Transverse colon (tissue), 4 donors: ENCODE measurements around the gene SFMBT1. TPM values are rescaled to one million over a fixed set of nuclear protein-coding genes. Genes with fewer than 3 reads are reported as not detected.
A peak's percentile ranks its signal among the peaks of the same experiment; 100 is the strongest.

Experiments
- DNase-seq: peaks from one replicate; pipeline ENCODE4 v3.0.0-alpha.2; 2019
- H3K27ac ChIP-seq, 4 donors: fragments of 200-600 bp; sonication (generic); 2 replicates each; pipeline ENCODE4 v1.5.1; 2016 to 2018; ENCODE audit warnings: inconsistent platforms in 4 of 4
- H3K27me3 ChIP-seq: fragments of 200-600 bp; sonication (generic); 2 replicates; pipeline ENCODE4 v1.5.1; 2017; ENCODE audit warnings: inconsistent platforms
- H3K36me3 ChIP-seq, 4 donors: fragments of 200-600 bp; sonication (generic); 2 replicates each; pipeline ENCODE4 v1.5.1; 2017 to 2019; ENCODE audit warnings: inconsistent platforms in 4 of 4
- H3K4me1 ChIP-seq, 4 donors: fragments of 200-600 bp; sonication (generic); 2 replicates each; pipeline ENCODE4 v1.5.1; 2017 to 2020; ENCODE audit warnings: inconsistent platforms in 4 of 4
- H3K4me3 ChIP-seq, 4 donors: fragments of 200-600 bp; sonication (generic); 1 replicate in 1 of 4; 2 replicates in 3 of 4; pipeline versions ENCODE4 v1.5.1 to v1.6.1; 2017 to 2019; ENCODE audit warnings: inconsistent platforms in 4 of 4
- H3K9me3 ChIP-seq, 2 donors: fragments of 200-600 bp; sonication (generic); 2 replicates each; pipeline ENCODE4 v1.5.1; 2017 to 2019; ENCODE audit warnings: inconsistent platforms in 2 of 2
- EP300 ChIP-seq: sonication (generic); formaldehyde crosslinking; IDR thresholded peaks from one replicate; pipeline ENCODE4 v1.6.1; 2017; ENCODE audit warnings: antibody characterized with exemption, low read depth
- POLR2A ChIP-seq: fragments of 450-650 bp; IDR thresholded peaks from one replicate; pipeline ENCODE4 v1.6.1; 2016; ENCODE audit warnings: antibody characterized with exemption, mild to moderate bottlenecking, moderate library complexity
- POLR2AphosphoS5 ChIP-seq, 3 donors: sonication (generic); formaldehyde crosslinking; IDR thresholded peaks; one replicate each; pipeline ENCODE4 v1.6.1; 2016; ENCODE audit warnings: antibody characterized with exemption in 3 of 3
- WGBS, 2 donors: methylation state at CpG; one replicate each; pipeline ENCODE4 v1.1.5; 2018; ENCODE audit warnings: low coverage in 1 of 2; 5-methylcytosine and 5-hydroxymethylcytosine counted together
- in situ Hi-C, 4 donors: fragments of 200-750 bp; cut with MboI; loops; one replicate each; pipeline versions ENCODE4 v1.15.0 to v1.15.1; 2017; ENCODE audit warnings: low sequenced_read_pairs in 3 of 4, low pct_ligation_motif_present in 1 of 4, low pct_unique_long_range_greater_than_20kb in 1 of 4
- intact Hi-C: fragments of 100-400 bp; cut with DNase I; formaldehyde crosslinking; loops from one replicate; pipeline ENCODE4 v1.15.1; 2023; ENCODE audit warnings: low total_unique reads
- total RNA-seq, 4 donors: library from RNA; depleted of rRNA; stranded (reverse); fragments of >200 nt; gene quantifications; one replicate each; pipeline ENCODE4 v1.1.0, GENCODE V29; 2016
- TF ChIP-seq, protein P1 (sequence below), 5 experiments: fragments of 200-600 bp in 3 of 5; fragments of 450-650 bp in 2 of 5; sonication (generic) in 3 of 5; IDR thresholded peaks; 1 replicate in 2 of 5; 2 replicates in 3 of 5; pipeline ENCODE4 v1.5.1; 2016 to 2017; ENCODE audit warnings: antibody characterized with exemption in 5 of 5, inconsistent platforms in 3 of 5, mild to moderate bottlenecking in 2 of 5, moderate library complexity in 1 of 5

The SFMBT1 gene
- total RNA-seq, 4 donors from 2014 or later, result 1.9 to 33.0 (median 18.1) TPM

DNA sequence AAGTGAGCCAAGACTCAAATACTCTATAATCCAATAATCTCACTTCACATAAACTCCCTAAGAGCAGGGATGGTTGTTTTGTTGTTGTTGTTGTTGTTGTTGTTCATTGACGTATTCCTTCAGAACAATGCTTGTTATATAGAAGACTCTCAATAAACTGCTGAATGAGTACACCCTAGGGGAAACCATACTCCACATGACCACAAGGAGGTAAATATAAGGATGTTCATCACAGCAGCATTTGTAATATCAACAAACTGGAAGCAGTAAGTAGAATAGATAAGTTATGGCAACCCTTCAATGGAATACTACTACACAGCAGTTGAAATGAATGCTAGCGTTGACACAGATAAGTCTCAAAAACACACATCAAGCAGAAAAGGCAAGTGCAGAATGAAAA lies 86.1 kb downstream of the SFMBT1 start:
- Histone ChIP-seq H3K36me3 (no peaks in the 10 kb centered on the region), H3K27ac (no peak overlapping the region), H3K4me1 (peaks cover 0 to 3% (median 0%) of the 10 kb centered on the region in 4 donors), H3K4me3 (no peak overlapping the region), H3K27me3 (no peaks in the 10 kb centered on the region), H3K9me3 (no peaks in the 10 kb centered on the region)
- intact Hi-C loops (no loop called here), in situ Hi-C loops (no loop called here)
- 98 to 100% methylated on average over 2 of the region's 2 CpGs for WGBS, 2 donors
- DNase-seq, result no peak
- TF ChIP-seq, protein P1, sequence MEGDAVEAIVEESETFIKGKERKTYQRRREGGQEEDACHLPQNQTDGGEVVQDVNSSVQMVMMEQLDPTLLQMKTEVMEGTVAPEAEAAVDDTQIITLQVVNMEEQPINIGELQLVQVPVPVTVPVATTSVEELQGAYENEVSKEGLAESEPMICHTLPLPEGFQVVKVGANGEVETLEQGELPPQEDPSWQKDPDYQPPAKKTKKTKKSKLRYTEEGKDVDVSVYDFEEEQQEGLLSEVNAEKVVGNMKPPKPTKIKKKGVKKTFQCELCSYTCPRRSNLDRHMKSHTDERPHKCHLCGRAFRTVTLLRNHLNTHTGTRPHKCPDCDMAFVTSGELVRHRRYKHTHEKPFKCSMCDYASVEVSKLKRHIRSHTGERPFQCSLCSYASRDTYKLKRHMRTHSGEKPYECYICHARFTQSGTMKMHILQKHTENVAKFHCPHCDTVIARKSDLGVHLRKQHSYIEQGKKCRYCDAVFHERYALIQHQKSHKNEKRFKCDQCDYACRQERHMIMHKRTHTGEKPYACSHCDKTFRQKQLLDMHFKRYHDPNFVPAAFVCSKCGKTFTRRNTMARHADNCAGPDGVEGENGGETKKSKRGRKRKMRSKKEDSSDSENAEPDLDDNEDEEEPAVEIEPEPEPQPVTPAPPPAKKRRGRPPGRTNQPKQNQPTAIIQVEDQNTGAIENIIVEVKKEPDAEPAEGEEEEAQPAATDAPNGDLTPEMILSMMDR (IDR thresholded peaks at IDR 0.05), result no peak
- no peak for TF ChIP-seq POLR2A
- no peak for TF ChIP-seq EP300
- no peak for TF ChIP-seq POLR2AphosphoS5 (IDR thresholded peaks at IDR 0.05)

DNA sequence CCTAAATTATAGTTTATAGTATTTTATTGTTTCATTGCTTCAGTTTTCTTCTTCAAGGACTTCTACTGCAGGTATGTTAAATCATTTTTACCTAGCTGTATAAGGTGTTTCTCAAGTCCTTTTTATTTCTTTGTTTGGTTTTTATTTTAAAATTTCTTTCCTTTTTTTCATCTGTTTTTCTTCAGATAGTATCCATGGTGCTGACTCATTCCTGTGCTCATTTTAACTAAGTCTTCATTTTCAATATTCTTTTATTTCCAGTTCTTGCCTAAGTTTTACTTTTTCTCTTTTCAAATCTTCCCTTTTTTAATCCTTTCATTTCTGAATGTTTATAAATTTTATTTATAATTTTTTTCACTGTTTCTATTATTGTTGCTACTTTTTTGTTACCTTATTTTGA lies 106.3 kb downstream of the SFMBT1 start:
- DNase-seq, result no peak
- Histone ChIP-seq H3K4me1 (peaks cover 0 to 3% (median 0%) of the 10 kb centered on the region in 4 donors), H3K27ac (no peak overlapping the region), H3K9me3 (no peaks in the 10 kb centered on the region), H3K4me3 (no peak overlapping the region), H3K27me3 (no peaks in the 10 kb centered on the region), H3K36me3 (peaks cover 0 to 5% (median 0%) of the 10 kb centered on the region in 4 donors)
- in situ Hi-C loops (loop anchor here in 1 of 4 donors (25.0 kb wide), 1 partner anchor 123 kb away; no protein-coding TSS in a partner anchor), intact Hi-C loops (no loop called here)
- no peak for TF ChIP-seq POLR2A
- no peak for TF ChIP-seq EP300
- no peak for TF ChIP-seq POLR2AphosphoS5 (IDR thresholded peaks at IDR 0.05)
- TF ChIP-seq, protein P1 (IDR thresholded peaks at IDR 0.05), result no peak

DNA sequence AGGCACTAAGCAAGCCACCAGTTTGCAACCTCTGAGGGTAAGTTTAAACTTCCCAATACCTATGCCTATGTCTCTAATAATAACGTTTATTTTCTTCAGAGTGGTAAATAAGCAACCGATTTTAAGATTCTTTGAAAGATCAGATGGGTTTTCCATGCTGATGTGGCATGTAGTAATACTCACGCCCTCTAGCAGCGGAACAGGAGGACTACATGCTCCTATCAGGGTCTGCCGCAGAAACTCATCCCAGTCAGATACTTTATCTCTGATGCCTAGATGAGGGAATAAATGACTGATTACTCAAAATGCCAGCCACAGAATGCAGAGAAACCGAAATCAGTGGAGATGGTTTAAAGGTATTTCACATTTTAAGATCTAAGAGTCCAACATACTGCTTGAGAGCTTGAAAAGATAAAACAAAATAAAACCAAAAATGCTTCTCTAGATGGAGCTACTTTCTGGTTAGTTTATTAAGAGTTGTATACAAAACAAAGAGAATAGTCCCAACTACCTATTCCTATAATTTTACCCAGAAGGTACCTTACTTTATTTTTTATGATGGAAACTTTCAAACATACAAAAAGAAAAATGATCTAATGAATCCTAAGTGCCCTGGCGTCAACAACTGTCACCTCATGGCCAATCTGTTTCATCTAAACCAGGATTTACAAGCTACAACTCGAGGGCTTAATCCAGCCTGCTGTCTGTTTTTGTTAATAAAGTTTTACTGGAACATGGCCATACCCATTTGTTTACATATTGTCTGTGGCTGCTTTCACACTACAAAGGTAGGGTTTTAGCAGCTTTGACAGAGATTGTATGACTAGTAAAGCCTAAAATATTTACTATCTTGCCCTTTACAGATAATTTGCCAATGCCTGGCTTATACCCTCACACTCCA lies 111.0 kb downstream of the SFMBT1 start:
- in situ Hi-C loops (loop anchor here in 1 of 4 donors (25.0 kb wide), 1 partner anchor 127 kb away; no protein-coding TSS in a partner anchor), intact Hi-C loops (no loop called here)
- H3K27me3 ChIP-seq, result no peaks in the 10 kb centered on the region
- H3K4me1 ChIP-seq, result peaks cover 0 to 15% (median 0%) of the 10 kb centered on the region in 4 donors
- TF ChIP-seq EP300, result no peak
- no peak for TF ChIP-seq POLR2A
- TF ChIP-seq POLR2AphosphoS5 (IDR thresholded peaks at IDR 0.05), result no peak
- TF ChIP-seq, protein P1 (IDR thresholded peaks at IDR 0.05), result peak; percentile 59 to 73 (median 69)
- peak; percentile 45 for DNase-seq
- no peak overlapping the region for H3K27ac ChIP-seq
- peaks cover 0 to under 1% (median 0%) of the 10 kb centered on the region in 4 donors for H3K36me3 ChIP-seq
- no peaks in the 10 kb centered on the region for H3K9me3 ChIP-seq
- no peak overlapping the region for H3K4me3 ChIP-seq
- WGBS, 2 donors, result 12 to 18% methylated on average over 6 to 8 of the region's 8 CpGs

DNA sequence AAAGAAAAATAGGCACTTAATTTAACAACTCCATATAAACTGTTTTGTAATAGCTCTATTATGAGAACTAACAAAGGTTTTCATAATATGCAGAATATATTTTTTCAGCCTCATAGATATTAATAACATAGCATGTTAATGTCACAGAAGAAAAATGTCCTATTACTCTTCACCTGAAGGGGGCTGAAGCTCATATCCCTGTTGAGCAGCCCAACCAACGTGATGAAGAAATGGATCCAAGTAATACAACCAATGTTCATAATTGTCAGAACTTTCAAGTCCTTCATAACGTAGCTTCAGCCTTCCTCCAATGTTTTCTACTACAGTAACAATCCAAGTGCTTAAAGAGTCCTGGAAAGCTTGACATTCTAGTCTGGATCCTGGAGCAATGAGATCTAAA lies 114.0 kb downstream of the SFMBT1 start:
- H3K9me3 ChIP-seq, result no peaks in the 10 kb centered on the region
- no peak overlapping the region for H3K4me3 ChIP-seq
- H3K36me3 ChIP-seq, result no peaks in the 10 kb centered on the region
- no peak for DNase-seq
- no peak overlapping the region for H3K27ac ChIP-seq
- in situ Hi-C loops (loop anchor here in 1 of 4 donors (25.0 kb wide), 1 partner anchor 130 kb away; no protein-coding TSS in a partner anchor), intact Hi-C loops (no loop called here)
- H3K4me1 ChIP-seq, result peaks cover 0 to 15% (median 0%) of the 10 kb centered on the region in 4 donors
- 81 to 96% methylated on average over 2 of the region's 2 CpGs for WGBS, 2 donors
- H3K27me3 ChIP-seq, result no peaks in the 10 kb centered on the region
- no peak for TF ChIP-seq EP300
- no peak for TF ChIP-seq POLR2A
- TF ChIP-seq, protein P1 (IDR thresholded peaks at IDR 0.05), result no peak
- TF ChIP-seq POLR2AphosphoS5 (IDR thresholded peaks at IDR 0.05), result no peak
